Measurements from ENCODE around the gene BTBD3. TPM values are rescaled to one million over a fixed set of nuclear protein-coding genes. Genes with fewer than 3 reads are reported as not detected.

The BTBD3 gene
- 1 to 10 TPM; 4.4 to 4.7 TPM for total RNA-seq

- Mint-ChIP-seq H3K4me1 (ENCODE audit: low read depth in 2 of 2) (peaks cover 0 to 10% of the 10 kb centered on the region in 2 donors), H3K27ac (no peak within 1 kb of the TSS), H3K9me3 (no peaks in the 10 kb centered on the region), H3K36me3 (no peaks in the 10 kb centered on the region), H3K27me3 (no peaks in the 10 kb centered on the region), H3K4me3 (no peak within 1 kb of the TSS)
- DNase-seq (ENCODE audit: low spot score) (no peak), ATAC-seq (peak in 1 of 2 donors; percentile 63)
Observed at GRCh38 chr20:11917663-11918062, at the start of gene BTBD3. TSS of gene BTBD3 (plus strand) at chr20:11917893. CDS start at chr20:11918276, 383 bp downstream.

GRCh38 chr20:11869641-11870040 lies 48.1 kb upstream of the BTBD3 start:
- DNase-seq (ENCODE audit: low spot score) (no peak), ATAC-seq (no peak)
- H3K4me3 Mint-ChIP-seq = no peak overlapping the region
- peaks cover 14% of the 10 kb centered on the region for H3K9me3 Mint-ChIP-seq
- no peak overlapping the region for H3K27ac Mint-ChIP-seq
- H3K4me1 Mint-ChIP-seq (ENCODE audit: low read depth in 2 of 2) = no peaks in the 10 kb centered on the region
- no peaks in the 10 kb centered on the region for H3K36me3 Mint-ChIP-seq
- H3K27me3 Mint-ChIP-seq = peaks cover 0 to 11% of the 10 kb centered on the region in 2 donors

- no peak overlapping the region for H3K27ac Mint-ChIP-seq
- H3K4me3 Mint-ChIP-seq = no peak overlapping the region
- DNase-seq (ENCODE audit: low spot score) (no peak), ATAC-seq (no peak)
- H3K9me3 Mint-ChIP-seq = peaks cover 11% of the 10 kb centered on the region
- H3K4me1 Mint-ChIP-seq (ENCODE audit: low read depth in 2 of 2) = no peaks in the 10 kb centered on the region
- peaks cover 0 to 9% of the 10 kb centered on the region in 2 donors for H3K27me3 Mint-ChIP-seq
- no peaks in the 10 kb centered on the region for H3K36me3 Mint-ChIP-seq
Observed at GRCh38 chr20:11870411-11870810, 47.3 kb upstream of the BTBD3 start.

GRCh38 chr20:11876555-11876954 lies 41.1 kb upstream of the BTBD3 start:
- no peaks in the 10 kb centered on the region for H3K36me3 Mint-ChIP-seq
- no peak overlapping the region for H3K27ac Mint-ChIP-seq
- H3K4me3 Mint-ChIP-seq = no peak overlapping the region
- DNase-seq (ENCODE audit: low spot score) (no peak), ATAC-seq (no peak)
- H3K4me1 Mint-ChIP-seq (ENCODE audit: low read depth in 2 of 2) = no peaks in the 10 kb centered on the region
- peaks cover 0 to 9% of the 10 kb centered on the region in 2 donors for H3K27me3 Mint-ChIP-seq
- H3K9me3 Mint-ChIP-seq = peaks cover 16% of the 10 kb centered on the region

GRCh38 chr20:11880680-11881079 lies 37.0 kb upstream of the BTBD3 start:
- H3K27me3 Mint-ChIP-seq = peaks cover 0 to 5% of the 10 kb centered on the region in 2 donors
- ATAC-seq (no peak), DNase-seq (ENCODE audit: low spot score) (no peak)
- no peaks in the 10 kb centered on the region for H3K36me3 Mint-ChIP-seq
- H3K4me3 Mint-ChIP-seq = no peak overlapping the region
- H3K27ac Mint-ChIP-seq = no peak overlapping the region
- H3K9me3 Mint-ChIP-seq = peaks cover 9% of the 10 kb centered on the region
- no peaks in the 10 kb centered on the region for H3K4me1 Mint-ChIP-seq (ENCODE audit: low read depth in 2 of 2)

- H3K9me3 Mint-ChIP-seq = peaks cover 5% of the 10 kb centered on the region
- no peaks in the 10 kb centered on the region for H3K4me1 Mint-ChIP-seq (ENCODE audit: low read depth in 2 of 2)
- H3K4me3 Mint-ChIP-seq = no peak overlapping the region
- no peak for DNase-seq (ENCODE audit: low spot score)
- no peaks in the 10 kb centered on the region for H3K36me3 Mint-ChIP-seq
- ATAC-seq = no peak
- no peak overlapping the region for H3K27ac Mint-ChIP-seq
- H3K27me3 Mint-ChIP-seq = peaks cover 0 to 2% of the 10 kb centered on the region in 2 donors
Observed at GRCh38 chr20:11881449-11881848, 36.2 kb upstream of the BTBD3 start.

GRCh38 chr20:11882651-11883050 lies 35.0 kb upstream of the BTBD3 start:
- DNase-seq (ENCODE audit: low spot score) (no peak), ATAC-seq (no peak)
- Mint-ChIP-seq H3K27ac (no peak overlapping the region), H3K4me1 (ENCODE audit: low read depth in 2 of 2) (no peaks in the 10 kb centered on the region), H3K9me3 (no peaks in the 10 kb centered on the region), H3K27me3 (peaks cover 0 to 8% of the 10 kb centered on the region in 2 donors), H3K4me3 (no peak overlapping the region), H3K36me3 (no peaks in the 10 kb centered on the region)

- no peak for ATAC-seq
- Mint-ChIP-seq H3K27ac (no peak overlapping the region), H3K27me3 (peaks cover 12 to 16% of the 10 kb centered on the region in 2 donors), H3K36me3 (no peaks in the 10 kb centered on the region), H3K4me3 (no peak overlapping the region), H3K4me1 (ENCODE audit: low read depth in 2 of 2) (peaks cover 16 to 18% of the 10 kb centered on the region in 2 donors), H3K9me3 (no peaks in the 10 kb centered on the region)
- DNase-seq (ENCODE audit: low spot score) = no peak
Observed at GRCh38 chr20:11888648-11889047, 29.0 kb upstream of the BTBD3 start.

GRCh38 chr20:11890331-11891076 lies 27.2 kb upstream of the BTBD3 start:
- peak; percentile 78 for DNase-seq (ENCODE audit: low spot score)
- peak; percentile 83 to 91 for ATAC-seq

GRCh38 chr20:11891077-11891775 lies 26.5 kb upstream of the BTBD3 start:
- ATAC-seq = peak; percentile 53 to 69
- Mint-ChIP-seq H3K27me3 (peaks cover 12 to 14% of the 10 kb centered on the region in 2 donors), H3K9me3 (no peaks in the 10 kb centered on the region), H3K36me3 (no peaks in the 10 kb centered on the region), H3K27ac (no peak overlapping the region), H3K4me1 (ENCODE audit: low read depth in 2 of 2) (peaks cover 16 to 18% of the 10 kb centered on the region in 2 donors), H3K4me3 (peak overlapping the region; percentile 78)
- DNase-seq (ENCODE audit: low spot score) = no peak

More at GRCh38 chr20:11890331-11891076, 27.2 kb upstream of the BTBD3 start:
- peaks cover 12 to 14% of the 10 kb centered on the region in 2 donors for H3K27me3 Mint-ChIP-seq
- H3K4me3 Mint-ChIP-seq = peak overlapping the region; percentile 71
- H3K27ac Mint-ChIP-seq = no peak overlapping the region
- H3K36me3 Mint-ChIP-seq = no peaks in the 10 kb centered on the region
- H3K9me3 Mint-ChIP-seq = no peaks in the 10 kb centered on the region
- peaks cover 16 to 18% of the 10 kb centered on the region in 2 donors for H3K4me1 Mint-ChIP-seq (ENCODE audit: low read depth in 2 of 2)

- no peak overlapping the region for H3K27ac Mint-ChIP-seq
- DNase-seq (ENCODE audit: low spot score) = no peak
- H3K4me1 Mint-ChIP-seq (ENCODE audit: low read depth in 2 of 2) = peaks cover 16 to 18% of the 10 kb centered on the region in 2 donors
- H3K36me3 Mint-ChIP-seq = no peaks in the 10 kb centered on the region
- H3K4me3 Mint-ChIP-seq = peak overlapping the region; percentile 78
- no peaks in the 10 kb centered on the region for H3K9me3 Mint-ChIP-seq
- peaks cover 9 to 12% of the 10 kb centered on the region in 2 donors for H3K27me3 Mint-ChIP-seq
- ATAC-seq = no peak
Observed at GRCh38 chr20:11891776-11892545, 25.7 kb upstream of the BTBD3 start.

GRCh38 chr20:11894062-11894461 lies 23.6 kb upstream of the BTBD3 start:
- ATAC-seq = no peak
- H3K36me3 Mint-ChIP-seq = no peaks in the 10 kb centered on the region
- no peak overlapping the region for H3K27ac Mint-ChIP-seq
- H3K9me3 Mint-ChIP-seq = no peaks in the 10 kb centered on the region
- H3K27me3 Mint-ChIP-seq = peaks cover 6 to 10% of the 10 kb centered on the region in 2 donors
- DNase-seq (ENCODE audit: low spot score) = no peak
- peaks cover 16 to 18% of the 10 kb centered on the region in 2 donors for H3K4me1 Mint-ChIP-seq (ENCODE audit: low read depth in 2 of 2)
- no peak overlapping the region for H3K4me3 Mint-ChIP-seq

- no peaks in the 10 kb centered on the region for H3K9me3 Mint-ChIP-seq
- H3K36me3 Mint-ChIP-seq = no peaks in the 10 kb centered on the region
- DNase-seq (ENCODE audit: low spot score) (no peak), ATAC-seq (no peak)
- H3K27ac Mint-ChIP-seq = no peak overlapping the region
- peaks cover 11 to 12% of the 10 kb centered on the region in 2 donors for H3K4me1 Mint-ChIP-seq (ENCODE audit: low read depth in 2 of 2)
- no peaks in the 10 kb centered on the region for H3K27me3 Mint-ChIP-seq
- no peak overlapping the region for H3K4me3 Mint-ChIP-seq
Observed at GRCh38 chr20:11895861-11896387, 21.8 kb upstream of the BTBD3 start.

Data from natural killer cell treated with Interleukin-12 subunit alpha and Interleukin-12 subunit beta and Interleukin-15 and Interleukin-18, amount 100 ng/mL, for 72 hours (primary cell).